SHP77 (cell line): ENCODE results near the gene NUDC.
"Not testable (repeated sequence)": the region's sequence is repeated elsewhere in the genome, so short reads cannot be mapped to it uniquely, and the experiment has no call there.

ENCODE experiments used
- DNase-seq, 2 experiments: peaks; one replicate each; lab custom pipeline; 2025; lab: John Stamatoyannopoulos, UW

Gene NUDC

GRCh38 chr1:26911399-26912146 lies 10.0 kb upstream of the NUDC start:
- DNase-seq = no peak

GRCh38 chr1:26912147-26912490 lies 9.4 kb upstream of the NUDC start:
- DNase-seq = no peak

- DNase-seq = no peak
Measured at GRCh38 chr1:26913389-26913753, 8.2 kb upstream of the NUDC start.

GRCh38 chr1:26913754-26914619 lies 7.6 kb upstream of the NUDC start, which contains the start of gene NR0B2:
Gene NR0B2 (minus strand): TSS chr1:26913975. CDS start chr1:26913940, 35 bp downstream.
- peak; percentile 93 to 96 for DNase-seq

GRCh38 chr1:26915204-26915842 lies 6.2 kb upstream of the NUDC start:
- DNase-seq = peak in 1 of 2 experiments; percentile 46

- DNase-seq = peak in 1 of 2 experiments; percentile 70
Measured at GRCh38 chr1:26921126-26921539, 410 bp upstream of the NUDC start.

GRCh38 chr1:26922431-26922729 lies 837 bp downstream of the NUDC start:
- no peak for DNase-seq

GRCh38 chr1:26922901-26923300 lies 1.4 kb downstream of the NUDC start:
- DNase-seq = no peak

GRCh38 chr1:26923711-26924110 lies 2.2 kb downstream of the NUDC start:
- no peak for DNase-seq

GRCh38 chr1:26932531-26932930 lies 11.0 kb downstream of the NUDC start:
- DNase-seq = no peak

GRCh38 chr1:26936823-26937222 lies 15.3 kb downstream of the NUDC start:
- no peak for DNase-seq

GRCh38 chr1:26938004-26938658 lies 16.6 kb downstream of the NUDC start:
- DNase-seq = no peak

- DNase-seq = no peak
Measured at GRCh38 chr1:26938659-26939025, 17.1 kb downstream of the NUDC start.

GRCh38 chr1:26941311-26941710 lies 19.8 kb downstream of the NUDC start:
- no peak for DNase-seq

- DNase-seq = no peak
Measured at GRCh38 chr1:26942656-26943055, 21.1 kb downstream of the NUDC start.

- no peak for DNase-seq
Measured at GRCh38 chr1:26945138-26945537, 23.6 kb downstream of the NUDC start.

GRCh38 chr1:26945728-26946127 lies 24.2 kb downstream of the NUDC start:
- DNase-seq = no peak

GRCh38 chr1:26946270-26946669 lies 24.7 kb downstream of the NUDC start:
- DNase-seq = no peak

- not testable (repeated sequence) for DNase-seq
Measured at GRCh38 chr1:26948725-26949057, 27.1 kb downstream of the NUDC start.

- no peak for DNase-seq
Measured at GRCh38 chr1:26949266-26949925, 27.9 kb downstream of the NUDC start.

- DNase-seq = no peak
Measured at GRCh38 chr1:26949926-26950319, 28.4 kb downstream of the NUDC start.

GRCh38 chr1:26950602-26951001 lies 29.1 kb downstream of the NUDC start:
- DNase-seq = no peak
